Vagina (tissue), 2 donors: ENCODE measurements around the gene SEC24D.

Experiments used
- CTCF ChIP-seq, 3 experiments: fragments of 450-650 bp in 2 of 3; fragments of 200-600 bp in 1 of 3; sonication (generic) in 1 of 3; IDR thresholded peaks; one replicate each; pipeline ENCODE4 v1.5.1; 2017 to 2019; ENCODE audit warnings: antibody characterized with exemption in 3 of 3, mild to moderate bottlenecking in 2 of 3, moderate library complexity in 2 of 3
- POLR2AphosphoS5 ChIP-seq, 2 donors: sonication (generic); formaldehyde crosslinking; IDR thresholded peaks; one replicate each; pipeline ENCODE4 v1.9.0; 2017; ENCODE audit warnings: antibody characterized with exemption in 2 of 2, mild to moderate bottlenecking in 2 of 2, low read depth in 1 of 2; ENCODE audit not compliant: insufficient read depth in 1 of 2

GRCh38 chr4:118872181-118872580 is 36.3 kb upstream of the SEC24D start:
- no peak for TF ChIP-seq CTCF (IDR thresholded peaks at IDR 0.05)
- no peak for TF ChIP-seq POLR2AphosphoS5 (IDR thresholded peaks at IDR 0.05; ENCODE audit: insufficient read depth in 1 of 2, low read depth in 1 of 2)
